SK-N-SH treated with all-trans-retinoic acid at 6 μM for 48 hours (cell line): Measurements from ENCODE around the gene FOSL2.

Experiments used
- ARNTL ChIP-seq: fragments of 450-650 bp; formaldehyde crosslinking; IDR thresholded peaks from 2 replicates; pipeline ENCODE4 v1.5.0; 2020; ENCODE audit warnings: low read depth, mild to moderate bottlenecking, moderate library complexity, borderline replicate concordance
- CSDC2 ChIP-seq: fragments of 250-450 bp; sonication (Bioruptor Pico); IDR thresholded peaks from 2 replicates; pipeline ENCODE4 v1.5.0; 2020; ENCODE audit warnings: mild to moderate bottlenecking, moderate library complexity
- ESRRG ChIP-seq: fragments of 250-450 bp; sonication (Bioruptor Pico); IDR thresholded peaks from 2 replicates; pipeline ENCODE4 v1.6.1; 2021; ENCODE audit warnings: mild to moderate bottlenecking
- RARB ChIP-seq: fragments of 250-450 bp; sonication (Bioruptor Pico); IDR thresholded peaks from 2 replicates; pipeline ENCODE4 v1.8.0; 2021; ENCODE audit warnings: mild to moderate bottlenecking, moderate library complexity
- TCF4 ChIP-seq: fragments of 250-450 bp; sonication (Bioruptor Pico); IDR thresholded peaks from 2 replicates; pipeline ENCODE4 v1.8.0; 2021; ENCODE audit warnings: mild to moderate bottlenecking, moderate library complexity, borderline replicate concordance
- TOX ChIP-seq: fragments of 250-450 bp; sonication (Bioruptor Pico); IDR thresholded peaks from 2 replicates; pipeline ENCODE4 v1.8.0; 2021; ENCODE audit warnings: mild to moderate bottlenecking, moderate library complexity, borderline replicate concordance
- TSHZ2 ChIP-seq: fragments of 250-450 bp; sonication (Bioruptor Pico); IDR thresholded peaks from 2 replicates; pipeline ENCODE4 v1.5.0; 2020; ENCODE audit warnings: mild to moderate bottlenecking, moderate library complexity
- ZC3H10 ChIP-seq: fragments of 250-450 bp; sonication (Bioruptor Pico); IDR thresholded peaks from 2 replicates; pipeline ENCODE4 v1.5.1; 2021; ENCODE audit warnings: mild to moderate bottlenecking, moderate library complexity
- ZFP3 ChIP-seq: fragments of 250-450 bp; sonication (Bioruptor Pico); IDR thresholded peaks from 2 replicates; pipeline ENCODE4 v1.5.0; 2020; ENCODE audit warnings: mild to moderate bottlenecking, moderate library complexity
- ZNF70 ChIP-seq: fragments of 450-650 bp; formaldehyde crosslinking; IDR thresholded peaks from 2 replicates; pipeline ENCODE4 v1.5.0; 2020; ENCODE audit warnings: mild to moderate bottlenecking, moderate library complexity
- ZNF8 ChIP-seq: fragments of 450-650 bp; formaldehyde crosslinking; IDR thresholded peaks from 2 replicates; pipeline ENCODE4 v1.5.0; 2020; ENCODE audit warnings: mild to moderate bottlenecking, moderate library complexity

- no peak for TF ChIP-seq TOX (CRISPR knock-in tag)
- TF ChIP-seq TSHZ2 (CRISPR knock-in tag), result no peak
- no peak for TF ChIP-seq CSDC2 (CRISPR knock-in tag)
- no peak for TF ChIP-seq ZNF8 (CRISPR knock-in tag)
- TF ChIP-seq RARB (CRISPR knock-in tag), result no peak
- no peak for TF ChIP-seq ZC3H10
- TF ChIP-seq ARNTL, result no peak
- TF ChIP-seq ZNF70, result no peak
- TF ChIP-seq ZFP3, result no peak
- no peak for TF ChIP-seq TCF4 (CRISPR knock-in tag)
- no peak for TF ChIP-seq ESRRG
Measured at GRCh38 chr2:28452534-28453081, 60.0 kb downstream of the FOSL2 start.
